Measurements from ENCODE around the gene ANKRD29.
"Not testable (repeated sequence)": the region's sequence is repeated elsewhere in the genome, so short reads cannot be mapped to it uniquely, and the experiment has no call there.

Gene ANKRD29

DNA sequence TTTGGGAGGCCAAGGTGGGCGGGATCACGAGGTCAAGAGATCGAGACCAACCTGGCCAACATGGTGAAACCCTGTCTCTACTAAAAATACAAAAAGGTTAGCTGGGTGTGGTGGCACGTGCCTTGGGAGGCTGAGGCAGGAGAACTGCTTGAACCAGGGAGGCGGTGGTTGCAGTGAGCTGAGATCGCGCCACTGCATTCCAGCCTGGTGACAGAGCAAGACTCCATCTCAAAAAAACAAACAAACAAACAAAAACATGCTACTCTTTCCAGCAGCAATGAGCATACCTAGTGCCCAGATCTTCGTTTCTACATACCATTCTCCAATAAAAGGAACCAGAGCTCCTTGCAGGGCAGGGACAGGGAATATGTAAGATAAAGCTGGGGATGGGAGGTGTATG lies 105.2 kb downstream of the ANKRD29 start:
- not testable (repeated sequence) for DNase-seq (ENCODE audit: low read depth)

GRCh38 chr18:23556145-23556780 lies 106.4 kb downstream of the ANKRD29 start:
- DNase-seq (ENCODE audit: low read depth), result no peak

GRCh38 chr18:23553887-23554286 lies 108.8 kb downstream of the ANKRD29 start:
- no peak for DNase-seq (ENCODE audit: low read depth)

DNA sequence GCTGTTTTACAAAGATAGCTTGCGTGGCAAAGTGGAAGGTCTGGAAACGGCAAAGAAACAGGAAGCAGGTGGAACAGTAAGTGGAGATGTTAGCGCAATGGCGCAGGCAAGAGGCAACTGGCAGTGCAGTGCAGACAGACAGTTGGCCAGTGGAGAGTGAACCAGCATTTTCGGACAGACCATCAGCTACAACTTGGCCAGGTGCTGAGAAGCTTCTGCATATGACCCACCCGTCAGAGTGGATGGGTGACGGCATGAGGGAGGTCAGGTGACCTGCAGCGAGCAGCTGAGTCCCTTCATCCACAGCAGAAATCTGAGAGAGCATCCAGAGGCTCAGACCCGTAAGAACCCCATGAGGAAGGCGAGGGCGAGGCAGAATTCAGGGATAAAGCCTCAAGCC lies 110.2 kb downstream of the ANKRD29 start:
- no peak for DNase-seq (ENCODE audit: low read depth)

- no peak for DNase-seq (ENCODE audit: low read depth)
Observed at GRCh38 chr18:23551978-23552377, 110.7 kb downstream of the ANKRD29 start.

DNA sequence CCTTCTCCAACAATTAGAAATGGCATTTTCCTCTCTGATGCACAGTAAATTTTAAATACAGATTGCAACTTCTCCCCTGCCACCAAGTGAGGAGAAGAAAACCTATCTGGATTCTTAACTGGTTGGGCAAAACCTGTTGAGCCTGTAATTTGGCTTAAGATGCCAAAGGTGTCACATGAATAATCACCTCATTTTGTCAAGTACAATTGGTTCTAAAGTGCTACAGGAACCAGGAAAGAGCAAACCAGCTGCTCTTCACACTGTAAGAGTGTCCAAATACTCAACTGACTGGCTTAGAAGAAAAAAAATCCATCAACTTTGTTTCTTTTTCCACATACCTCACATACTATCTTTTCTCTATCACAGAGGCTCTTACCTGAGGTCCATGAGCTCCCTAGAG lies 111.8 kb downstream of the ANKRD29 start:
- DNase-seq (ENCODE audit: low read depth), result no peak
